HFFc6 (cell line): Measurements from ENCODE around the gene OR2G2. TPM values are rescaled to one million over a fixed set of nuclear protein-coding genes. Genes with fewer than 3 reads are reported as not detected.
A peak's percentile ranks its signal among the peaks of the same experiment; 100 is the strongest.

Experiments used
- DNase-seq: peaks from one replicate; pipeline ENCODE4 v3.0.0-alpha.2; 2018
- H3K27ac Mint-ChIP-seq: 2 replicates; pipeline ENCODE4 v1.8.0; 2020; ENCODE audit warnings: mild to moderate bottlenecking, mixed read lengths
- H3K27me3 Mint-ChIP-seq: 2 replicates; pipeline ENCODE4 v1.8.0; 2021; ENCODE audit warnings: mild to moderate bottlenecking, moderate library complexity, mixed read lengths; ENCODE audit not compliant: insufficient read depth
- H3K36me3 Mint-ChIP-seq: 2 replicates; pipeline ENCODE4 v1.8.0; 2021; ENCODE audit warnings: low read depth, mixed read lengths
- H3K4me1 Mint-ChIP-seq: 2 replicates; pipeline ENCODE4 v1.8.0; 2020; ENCODE audit warnings: low read depth, mixed read lengths
- H3K4me3 Mint-ChIP-seq: 2 replicates; pipeline ENCODE4 v1.8.0; 2020; ENCODE audit warnings: mild to moderate bottlenecking, moderate library complexity, mixed read lengths
- H3K9me3 Mint-ChIP-seq: 2 replicates; pipeline ENCODE4 v1.8.0; 2020; ENCODE audit warnings: mild to moderate bottlenecking, mixed read lengths
- CTCF ChIP-seq: fragments of 200-600 bp; sonication (generic); IDR thresholded peaks from 2 replicates; pipeline ENCODE4 v1.5.0; 2021; ENCODE audit warnings: antibody characterized with exemption, mild to moderate bottlenecking
- total RNA-seq, 6 experiments: library from RNA; stranded (reverse); fragmentation: NEBNext Ultra II Directional; extraction: Animal tissue kit (Norgen Biotek cat#: 25700); gene quantifications; 2 replicates in 1 of 6; 3 replicates in 5 of 6; pipeline ENCODE4 v1.2.3, GENCODE V29; 2021

The OR2G2 gene
- total RNA-seq, 6 experiments from 2014 or later: not detected

DNA sequence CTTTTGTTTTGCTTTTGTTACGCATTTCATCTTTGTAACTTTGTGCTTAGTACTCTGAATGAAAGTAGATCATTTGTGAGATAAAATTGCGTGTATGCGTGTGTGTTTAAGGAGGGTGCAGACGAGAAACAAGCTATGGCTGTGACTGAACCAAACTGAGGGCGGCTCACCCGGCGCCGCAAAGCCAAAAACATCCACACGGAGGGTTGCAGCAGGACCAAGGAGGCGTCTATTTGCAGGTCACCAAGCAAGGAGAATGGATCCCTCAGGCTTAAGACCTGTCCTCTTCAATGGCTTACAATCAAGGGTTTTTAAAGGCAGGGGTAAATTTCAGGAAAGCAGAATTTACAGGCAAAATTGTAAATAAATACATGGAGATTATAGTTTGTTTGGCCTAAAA is 26.4 kb upstream of the OR2G2 start:
- no peaks in the 10 kb centered on the region for H3K27me3 Mint-ChIP-seq
- TF ChIP-seq CTCF: no peak
- no peaks in the 10 kb centered on the region for H3K36me3 Mint-ChIP-seq
- no peak overlapping the region for H3K4me3 Mint-ChIP-seq
- no peak overlapping the region for H3K27ac Mint-ChIP-seq
- no peak for DNase-seq
- peaks cover 4% of the 10 kb centered on the region; the same call in 1 of the 2 replicates for H3K4me1 Mint-ChIP-seq
- peaks cover 4% of the 10 kb centered on the region; the same call in 1 of the 2 replicates for H3K9me3 Mint-ChIP-seq

DNA sequence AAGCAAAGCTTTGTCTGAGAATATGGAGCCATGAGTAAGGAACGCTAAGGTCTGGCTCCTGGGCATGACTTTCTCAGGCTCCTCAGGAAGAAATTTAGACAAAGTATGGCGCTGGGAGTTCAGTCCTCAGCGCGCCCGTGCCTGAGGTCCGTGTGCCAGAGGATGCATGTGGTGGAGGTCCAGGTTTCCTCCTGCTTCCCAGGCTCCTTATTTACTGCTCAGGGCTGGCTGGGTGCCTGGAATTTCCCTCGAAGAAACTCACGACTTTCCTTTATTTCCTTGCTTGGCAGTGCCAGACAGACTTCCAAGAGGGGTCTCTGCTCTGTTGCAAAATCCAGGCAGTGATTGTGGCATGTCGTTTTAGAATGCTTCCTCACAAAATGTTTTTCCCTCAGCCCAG is 26.0 kb upstream of the OR2G2 start:
- H3K4me3 Mint-ChIP-seq: no peak overlapping the region
- no peak overlapping the region for H3K27ac Mint-ChIP-seq
- H3K36me3 Mint-ChIP-seq: no peaks in the 10 kb centered on the region
- H3K27me3 Mint-ChIP-seq: no peaks in the 10 kb centered on the region
- H3K9me3 Mint-ChIP-seq: peaks cover 4% of the 10 kb centered on the region; the same call in 1 of the 2 replicates
- DNase-seq: no peak
- TF ChIP-seq CTCF: no peak
- peaks cover 4% of the 10 kb centered on the region; the same call in 1 of the 2 replicates for H3K4me1 Mint-ChIP-seq

- H3K27ac Mint-ChIP-seq: no peak overlapping the region
- no peak for TF ChIP-seq CTCF
- no peaks in the 10 kb centered on the region for H3K36me3 Mint-ChIP-seq
- DNase-seq: no peak
- H3K9me3 Mint-ChIP-seq: peaks cover 24% of the 10 kb centered on the region
- no peaks in the 10 kb centered on the region for H3K4me1 Mint-ChIP-seq
- peaks cover 3% of the 10 kb centered on the region; the same call in 1 of the 2 replicates for H3K27me3 Mint-ChIP-seq
- H3K4me3 Mint-ChIP-seq: no peak overlapping the region
Measured at GRCh38 chr1:247574236-247574635, 13.9 kb upstream of the OR2G2 start.

DNA sequence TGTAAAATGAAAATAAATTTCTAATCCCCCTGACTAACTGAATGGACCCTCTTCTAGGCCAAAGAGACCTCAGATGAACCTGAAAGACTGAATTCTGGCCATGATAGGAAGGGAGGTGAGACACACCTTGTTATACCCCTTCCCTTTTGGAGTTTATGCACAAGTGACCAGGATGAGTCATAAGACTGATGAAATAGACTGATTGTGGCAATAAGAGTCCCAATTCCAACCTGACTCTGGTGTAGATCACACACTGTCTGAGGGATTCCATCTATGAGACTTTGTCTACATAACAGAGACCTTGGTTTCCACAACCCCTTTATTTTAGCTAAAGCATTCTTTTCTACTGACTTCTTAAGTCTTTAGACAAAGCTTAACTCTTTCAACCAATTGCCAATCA is 13.5 kb upstream of the OR2G2 start:
- no peak overlapping the region for H3K4me3 Mint-ChIP-seq
- H3K36me3 Mint-ChIP-seq: no peaks in the 10 kb centered on the region
- DNase-seq: no peak
- H3K9me3 Mint-ChIP-seq: peaks cover 20% of the 10 kb centered on the region
- TF ChIP-seq CTCF: no peak
- H3K27ac Mint-ChIP-seq: no peak overlapping the region
- H3K27me3 Mint-ChIP-seq: peaks cover 3% of the 10 kb centered on the region; the same call in 1 of the 2 replicates
- no peaks in the 10 kb centered on the region for H3K4me1 Mint-ChIP-seq

DNA sequence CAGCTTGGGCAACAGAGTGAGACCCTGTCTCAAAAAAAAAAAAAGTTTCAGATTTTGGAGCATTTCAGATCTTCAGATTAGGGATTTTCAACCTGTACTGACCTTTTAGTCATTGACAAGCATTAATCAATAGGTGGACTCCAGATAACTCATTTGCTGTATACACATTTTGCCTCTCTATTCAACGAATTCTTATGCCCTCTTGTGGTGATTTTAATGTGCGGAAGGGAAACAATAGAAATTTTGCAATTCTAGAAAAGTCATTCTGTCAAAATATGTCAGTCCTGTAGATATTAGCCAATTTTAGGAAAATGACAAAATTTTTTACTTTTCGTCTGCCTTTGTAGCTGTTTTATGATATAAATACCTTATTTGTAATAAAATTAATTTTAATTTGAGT is 11.6 kb upstream of the OR2G2 start:
- TF ChIP-seq CTCF: peak; percentile 72
- H3K4me1 Mint-ChIP-seq: no peaks in the 10 kb centered on the region
- DNase-seq: no peak
- H3K36me3 Mint-ChIP-seq: no peaks in the 10 kb centered on the region
- H3K27me3 Mint-ChIP-seq: peaks cover 3% of the 10 kb centered on the region; the same call in 1 of the 2 replicates
- no peak overlapping the region for H3K27ac Mint-ChIP-seq
- H3K4me3 Mint-ChIP-seq: no peak overlapping the region
- H3K9me3 Mint-ChIP-seq: peaks cover 3% of the 10 kb centered on the region; the same call in 1 of the 2 replicates
